Measurements from ENCODE around the gene ORM2.

Gene ORM2

DNA sequence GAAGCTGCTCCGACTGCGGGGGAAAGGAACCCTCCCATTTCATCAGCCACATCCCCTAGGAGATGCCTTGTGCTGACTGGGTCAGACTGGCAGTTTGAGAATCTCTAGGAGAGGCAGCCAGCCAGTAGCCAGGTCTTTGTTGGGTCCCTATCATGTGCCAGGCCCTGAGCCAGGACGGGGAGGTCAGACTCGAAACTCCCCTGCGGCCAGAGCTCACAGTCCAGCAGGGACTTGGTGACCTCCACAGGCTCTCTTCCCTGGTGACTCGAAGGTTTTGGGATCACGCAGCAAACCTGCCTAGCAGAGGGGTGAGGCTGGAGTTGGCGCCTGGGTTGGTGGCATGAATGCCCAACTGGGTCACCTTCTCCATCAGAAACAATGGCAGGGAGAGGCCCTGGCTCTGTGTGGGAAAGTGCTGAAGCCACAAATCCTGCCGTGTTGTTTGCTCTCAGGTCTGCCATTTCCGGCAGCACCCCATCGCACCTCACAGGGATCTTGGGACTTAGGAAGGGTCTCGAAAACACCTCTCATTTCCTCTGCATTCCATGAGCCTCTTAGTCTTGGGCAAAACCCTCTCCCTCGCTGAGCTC is 21.2 kb upstream of the ORM2 start:
- no peak for DNase-seq (ENCODE audit: low read depth)
- in situ Hi-C loops (cut with HindIII; ENCODE audit: low sequenced_read_pairs): no loop called here
- no peak for TF ChIP-seq CTCF (IDR thresholded peaks at IDR 0.05; ENCODE audit: low read depth, low read length, missing control alignments)
- no peak overlapping the region for H3K4me3 ChIP-seq (ENCODE audit: low read depth, low read length)

DNA sequence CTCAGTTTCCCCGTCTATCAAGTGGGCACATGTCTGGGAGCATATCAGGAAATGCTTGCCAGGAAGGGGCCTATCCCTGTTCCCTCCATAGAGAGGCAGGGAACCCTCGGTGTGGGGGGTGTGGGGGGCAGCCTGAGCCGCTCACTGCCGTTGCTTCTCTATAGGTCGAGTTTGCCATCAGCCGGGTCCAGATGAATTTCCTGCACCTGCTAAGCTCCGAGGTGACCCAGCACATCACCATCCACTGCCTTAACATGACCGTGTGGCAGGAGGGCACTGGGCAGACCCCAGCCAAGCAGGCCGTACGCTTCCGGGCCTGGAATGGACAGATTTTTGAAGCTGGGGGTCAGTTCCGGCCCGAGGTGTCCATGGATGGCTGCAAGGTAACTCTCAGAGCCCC is 20.6 kb upstream of the ORM2 start:
- in situ Hi-C loops (cut with HindIII; ENCODE audit: low sequenced_read_pairs): no loop called here
- DNase-seq (ENCODE audit: low read depth): no peak
- no peak for TF ChIP-seq CTCF (IDR thresholded peaks at IDR 0.05; ENCODE audit: low read depth, low read length, missing control alignments)
- H3K4me3 ChIP-seq (ENCODE audit: low read depth, low read length): no peak overlapping the region

DNA sequence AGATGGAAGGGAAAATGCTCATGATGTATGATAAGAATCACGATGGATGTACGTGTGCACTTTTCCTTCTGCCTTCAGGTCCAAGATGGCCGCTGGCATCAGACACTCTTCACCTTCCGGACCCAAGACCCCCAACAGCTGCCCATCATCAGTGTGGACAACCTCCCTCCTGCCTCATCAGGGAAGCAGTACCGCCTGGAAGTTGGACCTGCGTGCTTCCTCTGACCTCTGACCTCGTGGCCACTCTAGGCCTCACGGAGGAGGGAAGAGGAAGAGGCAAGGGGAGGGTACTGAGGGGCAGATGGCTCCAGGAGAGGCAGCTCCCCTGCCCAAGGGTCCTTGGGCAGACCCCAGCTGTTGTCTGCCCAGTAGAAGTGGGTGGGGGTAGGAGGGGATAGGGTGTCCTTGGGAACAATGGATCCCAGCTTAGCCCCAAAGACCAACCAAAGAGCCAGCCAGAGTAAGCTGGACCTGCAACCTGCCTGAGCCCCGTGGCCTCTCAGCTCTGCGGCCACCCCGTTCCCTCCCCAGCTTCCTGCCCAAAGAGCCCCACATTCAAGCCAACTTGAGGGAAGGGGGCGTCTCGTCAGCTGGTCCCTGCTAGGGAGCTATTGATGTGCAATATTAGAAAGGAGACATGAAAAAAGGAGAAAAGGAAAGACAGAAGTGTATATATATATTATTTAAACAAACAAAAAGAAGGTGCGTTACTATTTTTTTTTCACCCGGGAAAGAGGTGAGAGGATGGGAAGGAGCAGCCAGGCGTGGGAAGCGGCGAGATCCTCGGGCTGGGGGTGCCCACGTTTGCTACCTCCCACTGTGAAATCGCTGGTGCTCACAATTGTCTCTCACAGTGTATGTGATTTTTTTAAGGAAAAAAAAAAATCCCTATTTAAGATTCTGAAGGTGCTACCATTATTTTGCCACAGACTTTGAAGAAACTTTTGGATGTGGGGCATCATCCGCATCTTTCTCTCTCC is 18.9 kb upstream of the ORM2 start:
- no peak overlapping the region for H3K4me3 ChIP-seq (ENCODE audit: low read depth, low read length)
- TF ChIP-seq CTCF (IDR thresholded peaks at IDR 0.05; ENCODE audit: low read depth, low read length, missing control alignments): no peak
- in situ Hi-C loops (cut with HindIII; ENCODE audit: low sequenced_read_pairs): no loop called here
- no peak for DNase-seq (ENCODE audit: low read depth)

DNA sequence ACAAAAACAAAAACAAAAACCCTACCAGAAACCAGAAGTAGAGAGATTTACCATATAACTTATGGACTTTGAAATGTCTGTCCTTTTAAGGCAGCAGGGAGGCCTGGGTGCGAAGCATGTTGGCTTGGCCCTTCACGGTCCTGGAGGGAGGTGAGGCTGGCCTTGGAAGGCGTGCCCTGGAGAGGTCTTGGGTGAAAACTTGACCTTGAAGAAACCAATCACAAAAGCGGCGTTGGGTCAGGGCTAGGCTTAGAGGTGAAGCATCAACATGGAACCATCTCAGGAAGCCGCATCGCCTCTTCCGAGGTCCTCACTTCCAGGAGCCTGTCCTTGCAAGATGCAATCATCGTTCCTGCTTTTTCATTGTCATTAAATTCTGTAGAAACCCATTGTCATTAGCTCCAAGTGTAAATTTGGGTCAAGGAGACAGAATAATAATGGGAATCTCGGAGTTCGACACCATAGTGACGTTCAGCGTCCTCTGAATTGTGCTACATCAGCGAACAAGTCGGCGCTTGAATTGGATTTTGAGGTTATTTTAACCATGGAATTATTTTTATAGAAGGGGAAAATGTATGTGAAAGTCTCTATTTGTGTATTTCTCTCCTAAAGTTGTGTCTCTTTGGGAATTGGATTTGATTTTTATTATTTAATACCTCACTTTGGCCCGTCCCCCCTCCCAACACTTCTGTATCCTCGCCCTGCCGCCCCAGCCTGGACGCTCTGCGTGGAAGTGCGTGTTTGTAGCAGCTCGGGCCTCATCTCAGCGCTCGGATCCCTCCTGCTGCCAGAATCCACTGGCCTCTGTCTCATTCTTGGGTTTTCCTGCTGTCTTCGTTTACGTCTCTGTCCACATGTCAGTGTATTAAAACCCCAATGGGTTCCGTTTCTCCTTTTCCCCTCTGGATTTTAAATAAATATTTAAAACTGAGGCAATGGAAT is 17.8 kb upstream of the ORM2 start:
- in situ Hi-C loops (cut with HindIII; ENCODE audit: low sequenced_read_pairs): no loop called here

GRCh38 chr9:114312513-114312875 is 17.2 kb upstream of the ORM2 start:
- H3K4me3 ChIP-seq (ENCODE audit: low read depth, low read length): no peak overlapping the region
- no peak for DNase-seq (ENCODE audit: low read depth)
- in situ Hi-C loops (cut with HindIII; ENCODE audit: low sequenced_read_pairs): no loop called here
- no peak for TF ChIP-seq CTCF (IDR thresholded peaks at IDR 0.05; ENCODE audit: low read depth, low read length, missing control alignments)

More for the DNA sequence above, 17.8 kb upstream of the ORM2 start:
- no peak overlapping the region for H3K4me3 ChIP-seq (ENCODE audit: low read depth, low read length)
- no peak for DNase-seq (ENCODE audit: low read depth)
- TF ChIP-seq CTCF (IDR thresholded peaks at IDR 0.05; ENCODE audit: low read depth, low read length, missing control alignments): no peak

- in situ Hi-C loops (cut with HindIII; ENCODE audit: low sequenced_read_pairs): no loop called here
- DNase-seq (ENCODE audit: low read depth): no peak
- H3K4me3 ChIP-seq (ENCODE audit: low read depth, low read length): no peak overlapping the region
- no peak for TF ChIP-seq CTCF (IDR thresholded peaks at IDR 0.05; ENCODE audit: low read depth, low read length, missing control alignments)
These were observed 16.5 kb upstream of the ORM2 start for GRCh38 chr9:114313186-114313585.
